Stimulated activated CD8-positive, alpha-beta memory T cell treated with anti-CD3 and anti-CD28 coated beads, Interleukin-12 subunit alpha, Interleukin-12 subunit beta, amount 100 ng/mL, for 24 hours (primary cell): Measurements from ENCODE around the gene WDFY4.

Experiments
- DNase-seq: peaks from one replicate; pipeline ENCODE4 v3.0.0-alpha.2; 2020; ENCODE audit errors: extremely low read depth

Gene WDFY4

GRCh38 chr10:48691812-48692528 is 7.3 kb downstream of the WDFY4 start:
- DNase-seq = no peak

GRCh38 chr10:48692748-48693147 is 8.1 kb downstream of the WDFY4 start:
- DNase-seq = no peak

- no peak for DNase-seq
Observed at GRCh38 chr10:48693206-48693605, 8.5 kb downstream of the WDFY4 start.

- DNase-seq = no peak
Observed at GRCh38 chr10:48694371-48695030, 9.8 kb downstream of the WDFY4 start.

- no peak for DNase-seq
Observed at GRCh38 chr10:48695636-48696534, 11.2 kb downstream of the WDFY4 start.

- DNase-seq = no peak
Observed at GRCh38 chr10:48696535-48696873, 11.8 kb downstream of the WDFY4 start.

- DNase-seq = no peak
Observed at GRCh38 chr10:48697091-48697490, 12.4 kb downstream of the WDFY4 start.

- DNase-seq = no peak
Observed at GRCh38 chr10:48697821-48698764, 13.4 kb downstream of the WDFY4 start.

GRCh38 chr10:48699011-48699627 is 14.4 kb downstream of the WDFY4 start:
- no peak for DNase-seq

GRCh38 chr10:48700071-48700470 is 15.4 kb downstream of the WDFY4 start:
- DNase-seq = no peak

- no peak for DNase-seq
Observed at GRCh38 chr10:48700493-48700892, 15.8 kb downstream of the WDFY4 start.

GRCh38 chr10:48701139-48701901 is 16.6 kb downstream of the WDFY4 start:
- no peak for DNase-seq

GRCh38 chr10:48701941-48702340 is 17.3 kb downstream of the WDFY4 start:
- DNase-seq = no peak

GRCh38 chr10:48703531-48704122 is 19.0 kb downstream of the WDFY4 start:
- DNase-seq = no peak

- no peak for DNase-seq
Observed at GRCh38 chr10:48704156-48704555, 19.5 kb downstream of the WDFY4 start.

GRCh38 chr10:48705401-48705938 is 20.8 kb downstream of the WDFY4 start:
- no peak for DNase-seq

- no peak for DNase-seq
Observed at GRCh38 chr10:48707472-48707871, 22.8 kb downstream of the WDFY4 start.

GRCh38 chr10:48708144-48708543 is 23.5 kb downstream of the WDFY4 start:
- no peak for DNase-seq

GRCh38 chr10:48710647-48711275 is 26.1 kb downstream of the WDFY4 start:
- no peak for DNase-seq
